IPS DF 19.7 (cell line): ENCODE measurements around the gene SERINC5.

Experiments used
- DNase-seq: peaks from one replicate; pipeline ENCODE4 v3.0.0-alpha.2; 2013; ENCODE audit warnings: low read depth, low spot score

Gene SERINC5

DNA sequence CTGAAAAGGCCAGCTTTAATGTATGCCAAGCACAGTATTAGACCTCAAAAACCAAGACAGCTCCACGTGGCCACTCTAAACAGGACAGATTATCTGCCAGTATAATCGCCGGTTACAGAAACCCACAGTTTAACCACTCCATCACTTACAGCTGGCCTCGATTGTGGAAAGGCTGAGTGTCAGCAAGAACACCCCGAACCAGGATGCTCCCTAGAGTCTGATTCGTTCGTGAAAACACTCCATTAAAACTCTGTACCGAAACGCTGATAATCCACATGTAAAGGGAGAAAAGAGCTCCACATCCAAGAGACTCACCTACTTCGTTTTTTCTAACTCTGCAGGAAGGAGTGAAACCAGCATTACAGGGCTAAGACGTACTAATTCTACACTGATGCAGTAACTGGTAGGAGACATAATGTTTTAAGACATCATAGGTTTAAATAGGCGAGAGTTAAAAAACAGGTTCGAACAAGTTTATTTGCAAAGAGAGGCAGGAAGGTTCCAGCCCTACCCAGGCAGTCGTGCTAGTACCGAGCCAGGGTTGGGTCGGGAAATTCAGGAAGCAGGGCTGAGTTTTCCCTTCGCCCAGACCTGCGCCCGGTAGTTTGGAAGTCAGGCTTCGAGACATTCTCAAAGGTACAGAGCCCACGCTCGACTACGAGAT is 949 bp downstream of the SERINC5 start:
- no peak for DNase-seq

DNA sequence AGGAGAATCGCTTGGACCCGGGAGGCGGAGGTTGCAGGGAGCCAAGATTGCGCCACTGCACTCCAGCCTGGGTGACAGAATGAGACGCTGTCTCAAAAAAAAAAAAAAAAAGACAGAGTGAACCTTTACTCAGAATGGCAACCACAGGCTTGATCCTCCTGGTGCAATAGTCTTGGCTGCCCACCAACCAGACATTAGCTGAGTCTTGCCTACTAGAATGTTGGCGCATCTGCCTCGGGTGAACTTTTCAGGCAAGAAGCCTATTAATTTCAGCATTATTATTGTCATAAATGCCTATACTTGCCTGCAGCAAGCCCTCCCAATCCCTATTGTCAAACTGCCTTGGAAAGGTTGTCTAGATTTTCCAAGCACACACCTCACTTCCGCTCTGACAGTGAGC is 4.2 kb downstream of the SERINC5 start:
- no peak for DNase-seq

GRCh38 chr5:80250801-80251200 is 5.0 kb downstream of the SERINC5 start:
- DNase-seq: no peak

GRCh38 chr5:80249901-80250300 is 5.9 kb downstream of the SERINC5 start:
- no peak for DNase-seq

DNA sequence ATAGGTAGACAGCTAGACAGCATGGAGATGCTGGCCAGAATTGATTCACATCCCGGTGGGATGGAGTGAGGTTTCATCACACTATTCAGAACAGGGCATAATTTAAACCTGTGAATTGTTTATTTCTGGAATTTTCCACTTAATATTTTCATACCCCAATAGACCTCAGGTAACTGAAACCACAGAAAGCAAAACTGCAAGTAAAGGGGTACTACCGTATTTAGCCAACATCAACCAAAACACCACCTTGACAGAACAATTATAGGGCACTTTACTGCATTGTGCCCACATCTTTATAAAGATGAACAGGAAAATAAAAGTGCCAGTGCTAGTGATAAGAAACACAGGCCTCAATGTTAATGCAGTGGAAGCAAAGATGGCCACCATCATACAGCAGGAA is 7.5 kb downstream of the SERINC5 start:
- DNase-seq: no peak

DNA sequence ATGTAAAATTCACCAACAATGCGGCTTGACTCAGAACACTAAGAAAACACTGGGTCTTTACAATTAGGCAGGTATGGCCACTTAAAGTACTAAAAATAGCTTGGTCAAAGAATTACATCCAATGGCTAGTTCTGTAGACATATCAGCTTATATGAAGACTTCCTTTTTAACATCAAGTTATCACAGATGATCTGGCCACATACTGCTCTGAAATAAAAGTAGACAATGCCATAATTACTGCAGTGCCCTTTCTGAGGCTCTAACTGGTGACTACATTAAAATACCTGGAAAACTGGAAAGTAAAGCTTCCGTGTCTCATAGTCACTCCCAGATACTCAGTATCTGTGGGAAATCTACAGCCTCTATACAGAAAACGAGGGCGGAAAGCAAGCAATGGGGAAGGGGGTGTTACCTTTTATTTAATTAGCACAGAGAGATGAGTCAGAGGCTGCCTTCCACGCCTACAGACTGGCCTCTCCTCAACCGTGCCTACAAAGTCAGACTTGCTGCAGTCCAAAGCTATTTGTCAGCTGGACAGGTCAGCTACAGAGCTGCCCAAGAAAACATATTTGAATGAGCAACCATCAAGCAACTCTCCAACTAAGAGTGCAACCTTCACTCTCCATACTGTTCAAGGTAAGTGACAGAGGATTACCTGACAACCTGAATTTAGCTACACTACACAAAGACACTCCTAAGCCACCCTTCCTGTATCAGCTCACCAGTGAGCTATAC is 8.7 kb downstream of the SERINC5 start:
- no peak for DNase-seq

- no peak for DNase-seq
Observed at GRCh38 chr5:80246001-80246758, 9.7 kb downstream of the SERINC5 start.

DNA sequence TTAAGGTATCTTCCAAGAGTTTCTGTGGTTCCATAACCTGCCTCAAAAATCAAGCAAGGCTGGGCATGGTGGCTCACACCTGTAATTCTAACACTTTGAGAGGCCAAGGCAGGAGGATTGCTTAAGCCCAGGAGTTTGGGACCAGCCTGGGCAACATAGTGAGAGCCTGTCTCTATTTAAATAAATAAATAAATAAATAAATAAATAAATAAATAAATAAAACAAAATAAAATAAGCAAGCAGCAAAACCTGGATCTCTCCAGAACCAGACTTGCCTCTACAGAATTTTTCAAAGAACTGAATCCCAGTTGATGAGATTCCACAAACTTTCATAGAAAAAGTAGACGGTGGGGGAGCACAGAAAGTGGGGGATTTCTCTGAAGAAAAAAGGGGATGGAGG is 12.3 kb downstream of the SERINC5 start:
- no peak for DNase-seq

DNA sequence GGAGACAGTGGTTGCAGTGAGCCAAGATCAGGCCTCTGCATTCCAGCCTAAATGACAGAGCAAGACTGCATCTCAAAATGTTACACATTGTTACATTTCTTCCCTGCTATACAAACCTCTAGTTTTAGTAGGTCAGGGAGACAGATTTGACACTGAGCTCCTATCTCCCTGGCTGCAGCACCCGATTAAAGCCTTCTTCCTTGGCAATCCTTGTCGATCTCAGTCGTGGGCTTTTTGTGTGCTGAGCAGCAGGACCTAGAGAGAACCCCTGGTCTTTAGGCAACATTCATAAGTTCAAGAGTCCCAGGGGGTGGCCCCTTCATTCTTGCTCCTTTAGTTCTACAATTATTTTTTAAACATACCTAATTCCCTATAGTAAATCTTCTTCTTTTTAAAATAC is 13.0 kb downstream of the SERINC5 start:
- DNase-seq: no peak

- no peak for DNase-seq
Observed at GRCh38 chr5:80240368-80240986, 15.4 kb downstream of the SERINC5 start.

DNA sequence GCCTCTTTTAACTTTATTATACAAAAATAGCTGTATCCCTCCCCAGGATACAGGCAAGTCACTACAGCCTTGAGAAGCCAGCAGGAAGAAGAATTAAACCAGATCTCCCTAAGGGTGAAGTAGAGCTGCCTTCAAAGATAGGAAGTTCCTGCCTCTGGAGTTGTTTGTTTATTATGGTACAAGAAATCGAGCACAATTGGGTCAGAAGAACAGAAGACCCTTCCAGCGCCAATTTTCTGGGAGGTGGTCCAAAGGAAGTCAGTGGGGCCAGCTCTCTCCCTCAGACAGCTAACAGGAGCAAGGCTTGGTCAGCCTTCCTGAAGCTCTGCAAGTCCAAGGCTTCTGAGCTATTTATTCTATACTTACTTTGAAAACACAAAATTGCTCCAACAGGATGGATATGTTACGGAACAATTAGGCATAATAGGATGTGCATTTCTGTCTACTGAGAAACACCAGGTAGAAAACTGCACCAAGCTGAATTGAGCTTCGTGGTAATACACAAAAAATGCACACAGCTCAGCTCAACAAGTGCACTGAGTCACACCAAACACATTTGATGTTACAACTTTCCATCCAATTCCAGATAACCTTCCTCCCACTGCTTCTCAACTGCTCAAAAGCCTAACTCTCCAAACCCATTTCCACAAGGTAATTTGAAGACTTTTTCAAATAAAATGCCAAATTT is 16.0 kb downstream of the SERINC5 start:
- no peak for DNase-seq

GRCh38 chr5:80238778-80239679 is 16.8 kb downstream of the SERINC5 start:
- DNase-seq: no peak

DNA sequence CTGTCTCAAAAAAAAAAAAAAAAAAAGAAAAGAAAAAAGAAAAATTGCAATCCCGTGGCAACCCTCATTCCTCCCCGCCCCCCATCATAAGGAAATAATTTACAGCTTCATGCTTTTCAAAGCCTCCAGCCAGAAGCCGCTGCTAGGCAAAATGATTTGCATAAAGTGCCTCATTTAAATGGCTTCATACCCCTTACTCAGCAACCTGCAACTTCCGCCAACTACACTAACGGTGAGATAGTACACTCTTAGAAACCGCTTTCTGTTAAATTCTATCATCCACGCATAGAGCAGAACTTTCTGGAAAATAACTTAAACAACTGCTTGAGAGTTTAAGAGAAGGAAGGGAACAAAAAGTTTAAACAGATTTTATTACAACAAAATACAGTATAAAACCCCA is 17.8 kb downstream of the SERINC5 start:
- DNase-seq: no peak

DNA sequence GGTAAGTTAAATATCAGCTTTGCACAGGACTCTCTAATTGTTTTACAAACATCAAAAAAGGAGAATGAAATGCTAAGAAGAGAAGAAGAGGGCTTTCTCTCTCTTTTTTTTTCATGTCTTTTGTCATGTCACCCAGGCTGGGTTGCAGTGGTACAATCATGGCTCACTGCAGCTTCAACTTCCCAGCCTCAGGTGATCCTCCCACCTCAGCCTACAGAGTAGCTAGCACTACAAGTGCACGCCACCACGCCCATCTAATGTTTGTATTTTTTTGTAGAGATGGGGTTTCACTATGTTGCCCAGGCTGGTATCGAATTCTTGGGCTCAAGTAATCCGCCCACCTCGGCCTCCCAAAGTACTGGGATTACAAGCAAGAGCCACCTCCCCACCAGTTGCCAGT is 18.6 kb downstream of the SERINC5 start:
- DNase-seq: no peak

DNA sequence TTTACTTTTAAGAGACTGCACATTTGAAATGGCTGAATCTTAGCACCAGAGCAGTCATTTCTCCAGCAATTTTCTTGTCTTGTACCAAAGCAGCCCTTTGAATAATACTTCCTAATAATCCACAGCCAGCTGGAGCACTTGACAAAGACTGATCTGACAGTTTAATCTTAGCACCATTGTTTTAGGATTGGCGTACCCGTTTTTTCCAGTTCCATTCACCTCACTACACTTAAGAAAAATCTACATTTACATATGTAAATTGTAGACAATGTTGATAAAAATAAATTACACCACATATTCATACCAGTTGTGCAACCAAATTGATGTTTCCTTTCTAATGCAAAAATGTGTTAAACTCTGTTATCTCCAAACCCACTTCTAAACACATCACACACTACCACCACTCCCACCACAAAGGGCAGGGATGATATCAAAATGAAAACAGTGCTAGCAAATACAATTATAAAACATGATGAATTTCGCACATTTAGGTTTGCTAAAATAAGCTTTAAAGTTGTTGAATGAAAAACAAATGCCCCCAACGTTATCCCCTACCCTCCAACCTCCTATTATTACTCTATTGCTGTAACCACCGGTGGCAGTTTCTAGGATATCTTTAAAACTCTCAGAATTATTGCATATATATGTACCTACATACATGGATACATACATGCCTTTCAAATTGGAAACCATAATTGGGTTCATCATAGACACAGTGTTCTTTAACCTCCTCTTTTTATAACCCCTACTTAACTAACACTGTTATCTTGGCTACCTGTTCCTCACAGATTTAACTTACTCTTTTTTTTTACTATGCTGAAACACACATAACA is 21.5 kb downstream of the SERINC5 start:
- no peak for DNase-seq

DNA sequence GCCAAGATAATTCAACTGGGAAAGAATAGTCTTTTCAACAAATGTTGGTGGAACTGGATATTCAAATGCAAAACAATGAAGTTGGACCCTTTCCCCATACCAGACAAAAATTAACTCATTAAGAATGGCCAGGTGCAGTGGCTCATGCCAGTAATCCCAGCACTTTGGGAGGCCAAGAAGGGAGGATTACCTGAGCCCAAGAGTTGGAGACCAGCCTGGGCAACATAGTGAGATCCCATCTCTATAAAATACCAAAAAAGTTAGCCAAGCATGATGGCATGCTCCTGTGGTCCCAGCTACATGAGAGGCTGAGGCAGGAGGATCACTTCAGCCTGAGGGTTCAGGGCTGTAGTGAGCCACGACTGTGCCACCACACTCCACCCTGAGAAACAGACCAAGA is 24.2 kb downstream of the SERINC5 start:
- no peak for DNase-seq

- DNase-seq: no peak
Observed at GRCh38 chr5:80231243-80231642, 24.6 kb downstream of the SERINC5 start.

DNA sequence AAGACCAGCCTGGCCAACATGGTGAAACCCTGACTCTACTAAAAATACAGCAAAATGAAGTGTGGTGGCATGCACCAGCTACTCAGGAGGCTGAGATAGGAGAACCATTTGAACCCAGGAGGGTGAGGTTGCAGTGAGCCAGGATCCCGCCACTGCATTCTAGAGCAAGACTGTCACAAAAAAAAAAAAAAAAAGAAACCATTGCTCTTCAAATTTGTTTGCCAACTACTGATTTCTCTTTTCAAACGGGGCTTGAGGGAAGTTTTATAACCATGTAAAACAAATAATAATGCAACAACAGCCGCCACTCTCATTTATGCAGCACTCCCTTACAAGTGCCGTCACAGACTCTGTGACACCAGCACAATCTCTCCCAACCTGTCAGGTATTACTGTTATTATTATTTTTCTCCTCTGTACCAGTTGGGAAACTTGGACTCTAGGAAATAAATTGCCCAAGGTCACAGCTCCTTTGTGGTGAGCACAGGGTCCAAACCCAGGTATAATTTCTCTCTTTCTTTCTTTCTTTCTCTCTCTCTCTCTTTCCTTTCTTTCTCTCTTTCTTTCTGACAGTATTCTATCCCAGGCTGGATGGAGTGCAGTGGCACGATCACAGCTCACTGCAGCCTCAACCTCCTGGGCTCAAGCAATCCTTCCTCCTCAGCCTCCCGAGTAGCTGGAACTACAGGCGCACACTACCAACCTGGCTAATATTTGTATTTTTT is 25.4 kb downstream of the SERINC5 start:
- DNase-seq: no peak

DNA sequence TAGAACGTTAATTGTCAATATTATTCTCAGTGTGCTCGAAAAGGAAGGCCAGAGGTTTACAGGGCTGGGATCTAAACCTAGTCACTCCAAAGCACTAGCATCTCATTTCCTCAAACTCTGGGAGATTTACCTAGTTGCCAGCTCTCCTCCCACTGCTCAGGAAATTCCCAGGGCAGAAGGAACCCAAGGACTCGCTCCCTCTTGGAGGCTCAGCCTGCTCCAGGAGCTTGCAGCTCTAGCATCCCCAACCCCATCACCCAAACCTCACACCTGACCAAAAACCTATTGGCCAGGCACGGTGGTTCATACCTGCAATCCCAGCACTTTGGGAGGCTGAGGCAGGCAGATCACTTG is 26.0 kb downstream of the SERINC5 start:
- no peak for DNase-seq
